Cortex of kidney (tissue), 1 donor: Measurements from ENCODE around the gene KRTAP19-3.
"Not testable (repeated sequence)": the region's sequence is repeated elsewhere in the genome, so short reads cannot be mapped to it uniquely, and the experiment has no call there.

Experiments used
- DNase-seq: peaks from one replicate; lab custom pipeline; 2025; lab: John Stamatoyannopoulos, UW

Gene KRTAP19-3

DNA sequence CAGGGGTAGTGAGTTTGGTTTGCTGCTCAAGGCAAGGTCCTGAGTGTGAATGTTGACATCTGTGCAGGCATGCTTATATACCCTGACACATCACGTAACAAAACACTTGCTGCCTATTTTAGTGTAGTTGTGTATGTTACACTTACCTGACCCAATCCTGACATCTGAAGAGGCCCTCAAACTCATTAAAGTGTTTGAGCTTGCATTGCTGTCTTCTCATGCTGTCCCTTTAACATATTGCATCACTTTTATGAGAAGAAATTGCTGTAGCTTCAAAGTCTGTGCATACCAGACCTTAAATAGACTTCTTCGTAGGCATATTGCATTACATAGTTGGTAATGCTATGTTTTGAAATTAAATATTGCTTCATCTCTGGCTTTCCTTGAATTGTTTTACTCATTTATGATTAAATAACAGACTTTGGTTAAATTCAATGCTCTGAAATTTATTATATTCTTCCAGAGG lies at the start of gene KRTAP19-3:
Gene KRTAP19-3, minus strand, starts transcription at position 51 of the 466 bp plus-strand sequence. CDS start 56 bp downstream, outside the sequence.
- DNase-seq = no peak

DNA sequence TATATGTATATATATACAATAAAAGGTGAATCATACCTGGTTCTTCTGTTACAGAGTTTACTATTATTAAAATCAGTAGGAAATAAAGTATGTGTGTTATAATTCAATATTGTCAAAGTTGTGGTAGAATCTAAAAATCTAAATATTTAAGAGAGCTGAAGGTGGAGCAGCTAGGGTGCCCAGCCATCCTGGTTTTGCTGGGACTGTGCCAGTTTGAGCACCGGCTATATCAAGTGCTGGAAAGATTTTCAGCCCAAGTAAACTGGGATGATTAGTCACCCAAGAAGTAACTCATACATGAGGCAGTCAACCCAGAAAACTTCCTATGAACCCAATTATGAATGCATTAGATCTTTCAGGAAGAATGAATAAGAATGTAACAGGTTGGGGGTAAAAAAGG lies 27.1 kb upstream of the KRTAP19-3 start:
- no peak for DNase-seq

DNA sequence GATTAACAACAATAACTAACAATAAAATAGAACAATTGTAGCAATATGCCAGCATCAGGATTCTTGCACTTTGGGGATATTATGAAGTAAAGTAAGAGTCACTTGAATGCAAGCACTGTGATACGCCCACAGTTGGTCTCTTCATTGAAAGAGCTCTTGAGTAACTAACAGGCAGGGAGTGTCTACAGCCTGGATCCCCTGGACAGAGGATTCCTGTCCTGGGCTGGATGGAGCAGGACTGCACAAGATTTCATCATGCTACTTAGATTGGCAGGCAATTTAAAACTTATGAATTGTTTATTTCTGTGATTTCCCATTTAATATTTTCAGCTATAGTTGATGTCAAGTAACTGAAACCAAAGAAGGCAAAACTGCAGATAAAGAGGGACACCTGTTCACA lies 23.9 kb upstream of the KRTAP19-3 start:
- no peak for DNase-seq

DNA sequence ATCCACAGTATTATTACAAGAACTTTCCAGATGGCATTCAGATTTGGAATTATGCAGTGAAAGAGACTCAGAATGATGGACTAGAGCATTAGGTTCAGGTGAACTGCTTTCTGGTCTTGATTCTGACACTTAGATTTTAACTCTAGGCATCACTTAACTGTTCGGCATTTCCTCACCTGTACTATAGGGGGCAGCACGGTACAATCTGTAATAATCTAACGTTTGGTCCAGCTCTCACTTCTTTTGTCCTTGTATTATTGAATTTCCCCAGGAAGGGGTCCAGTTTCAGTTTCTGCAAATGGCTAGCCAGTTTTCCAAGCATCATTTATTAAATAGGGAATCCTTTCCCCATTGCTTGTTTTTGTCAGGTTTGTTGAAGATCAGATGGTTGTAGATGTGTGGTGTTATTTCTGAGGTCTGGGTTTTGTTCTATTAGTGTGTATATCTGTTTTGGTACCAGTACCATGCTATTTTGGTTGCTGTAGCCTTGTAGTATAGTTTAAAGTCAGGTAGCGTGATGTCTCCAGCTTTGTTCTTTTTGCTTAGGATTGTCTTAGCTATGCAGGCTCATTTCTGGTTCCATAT lies 13.9 kb upstream of the KRTAP19-3 start:
- not testable (repeated sequence) for DNase-seq

DNA sequence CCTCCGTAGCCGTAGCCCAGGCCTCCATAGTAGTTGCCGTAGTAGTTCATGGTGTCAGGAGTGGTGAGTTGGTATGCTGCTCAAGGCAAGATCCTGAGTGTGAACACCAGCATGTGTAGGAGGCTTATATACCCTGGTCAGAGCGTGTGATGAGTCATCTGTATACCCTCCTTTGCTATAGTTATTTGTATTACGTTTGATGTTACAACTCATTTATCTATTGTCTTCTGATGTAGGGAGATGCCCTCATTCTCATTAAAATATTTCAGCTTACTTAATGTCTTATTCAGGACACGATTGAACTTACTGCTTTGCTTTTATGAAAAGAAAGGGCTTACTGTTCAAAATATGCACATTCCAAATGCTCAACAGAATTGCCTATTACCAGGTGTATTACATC lies 10.2 kb upstream of the KRTAP19-3 start, which contains the start of gene KRTAP19-5:
Gene KRTAP19-5, minus strand, starts transcription at position 101 of the 400 bp plus-strand sequence. Its CDS starts 51 bp downstream, at position 50.
- no peak for DNase-seq

DNA sequence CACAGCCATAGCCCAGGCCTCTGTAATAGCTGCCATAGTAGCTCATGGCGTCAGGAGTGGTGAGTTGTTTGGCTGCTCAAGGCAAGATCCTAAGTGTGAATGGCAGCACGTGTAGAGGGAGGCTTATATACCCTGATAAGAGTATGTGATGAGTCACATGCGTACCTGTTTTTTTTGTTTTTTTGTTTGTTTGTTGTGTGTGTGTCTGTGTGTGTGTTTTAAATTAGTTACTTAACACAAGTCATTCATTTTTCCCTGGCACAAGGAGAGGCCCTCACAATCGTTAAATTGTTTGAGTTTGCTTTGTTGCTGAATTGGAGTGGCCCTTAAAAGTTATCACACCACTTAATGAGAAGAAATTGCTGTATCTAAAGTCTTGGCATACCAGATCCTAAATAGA lies 5.3 kb upstream of the KRTAP19-3 start, which contains the start of gene KRTAP19-4:
Gene KRTAP19-4, minus strand, starts transcription at position 101 of the 400 bp plus-strand sequence. Its CDS starts 55 bp downstream, at position 46.
- no peak for DNase-seq

DNA sequence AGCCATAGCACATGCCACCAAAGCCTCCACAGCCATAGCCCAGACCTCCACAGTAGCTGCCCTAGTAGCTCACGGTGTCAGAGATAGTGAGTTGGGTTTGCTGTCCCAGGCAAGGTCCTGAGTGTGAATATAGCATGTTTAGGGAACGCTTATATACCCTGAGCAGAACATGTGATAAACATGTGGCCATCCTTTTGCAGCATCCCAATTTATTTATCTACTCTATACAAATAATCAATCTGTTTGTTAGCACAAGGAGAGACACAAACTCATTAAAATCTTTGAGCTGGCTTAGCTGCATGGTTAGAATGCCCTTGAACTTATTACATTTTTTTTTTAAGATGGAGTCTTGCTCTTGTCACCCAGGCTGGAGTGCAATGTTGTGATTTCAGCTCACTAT lies 4.5 kb downstream of the KRTAP19-3 start, which contains the start of gene KRTAP19-2:
Gene KRTAP19-2, minus strand, starts transcription at position 101 of the 400 bp plus-strand sequence. Its CDS starts 88 bp downstream, at position 13.
- no peak for DNase-seq

DNA sequence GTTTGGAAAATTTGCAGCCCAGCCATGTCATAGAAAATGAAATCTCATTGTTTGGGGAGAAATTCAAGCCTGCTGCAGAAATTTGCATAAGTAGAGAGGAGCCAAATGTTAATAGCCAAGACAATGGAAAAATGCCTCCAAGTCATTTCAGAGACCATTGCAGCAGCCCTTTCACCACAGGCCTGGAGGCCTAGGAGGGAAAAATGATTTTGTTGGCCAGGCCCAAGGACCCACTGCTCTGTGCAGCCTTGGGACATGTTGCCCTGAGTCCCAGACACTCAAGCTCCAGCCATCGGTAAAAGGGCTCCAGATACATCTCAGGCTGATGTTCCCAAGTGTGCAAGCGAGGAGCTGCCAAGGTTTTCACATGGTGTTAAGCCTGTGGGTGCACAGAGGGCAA lies 5.6 kb downstream of the KRTAP19-3 start:
- no peak for DNase-seq

DNA sequence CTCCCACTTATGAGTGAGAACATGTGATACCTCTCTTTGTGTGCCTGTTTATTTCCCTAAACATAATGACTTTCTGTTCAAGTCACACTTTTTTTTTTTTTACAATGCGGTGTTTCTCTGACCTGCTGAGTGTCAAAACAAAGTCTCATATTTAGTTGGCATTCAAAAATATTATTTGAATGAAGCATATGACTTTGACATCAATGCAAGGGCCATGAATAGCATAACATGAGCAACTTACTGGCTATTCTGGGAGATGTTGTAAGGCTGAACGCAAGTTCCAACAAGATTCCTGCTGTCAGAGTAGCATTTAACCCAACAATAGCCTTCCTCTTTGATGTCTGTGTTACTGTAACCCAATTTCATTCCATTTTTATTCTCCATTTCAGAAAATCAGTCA lies 9.7 kb downstream of the KRTAP19-3 start:
- no peak for DNase-seq

DNA sequence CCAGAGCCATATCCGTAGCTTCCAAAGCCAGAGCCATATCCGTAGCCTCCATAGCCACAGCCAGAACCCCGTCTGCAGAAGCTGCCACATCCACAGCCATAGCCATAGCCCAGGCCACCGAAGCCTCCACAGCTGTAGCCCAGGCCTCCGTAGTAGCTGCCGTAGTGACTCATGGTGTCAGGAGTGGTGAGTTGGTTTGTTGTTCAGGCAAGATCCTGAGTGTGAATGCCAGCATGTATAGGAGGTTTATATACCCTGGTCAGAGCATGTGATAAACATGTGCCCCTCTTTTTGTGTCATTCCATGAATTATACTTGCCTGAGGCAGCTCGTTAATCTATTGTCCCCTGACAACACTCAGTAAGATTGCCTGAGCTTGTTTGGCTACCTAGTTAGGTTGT lies 11.7 kb downstream of the KRTAP19-3 start, which contains the start of gene KRTAP19-1:
Gene KRTAP19-1, minus strand, starts transcription at position 223 of the 400 bp plus-strand sequence. Its CDS starts 50 bp downstream, at position 173.
- DNase-seq = no peak

DNA sequence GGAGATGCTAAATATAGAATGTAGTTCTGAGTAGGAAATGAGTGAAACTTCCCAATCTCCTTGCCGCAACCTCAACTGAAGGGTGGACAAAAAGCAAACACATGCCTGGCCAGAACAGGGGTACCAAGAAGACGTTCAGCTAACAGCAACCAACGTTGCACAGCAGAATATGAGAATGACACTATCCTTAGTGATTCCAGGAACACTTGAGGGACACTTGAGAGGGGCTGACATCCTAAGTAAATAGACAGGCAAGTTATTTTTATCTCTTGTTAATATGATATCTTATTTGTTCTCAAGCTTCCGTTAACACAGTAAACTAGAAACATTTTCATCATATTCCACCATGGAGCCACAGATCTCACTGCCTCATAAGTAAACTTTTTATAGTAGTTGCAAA lies 12.6 kb downstream of the KRTAP19-3 start:
- no peak for DNase-seq

DNA sequence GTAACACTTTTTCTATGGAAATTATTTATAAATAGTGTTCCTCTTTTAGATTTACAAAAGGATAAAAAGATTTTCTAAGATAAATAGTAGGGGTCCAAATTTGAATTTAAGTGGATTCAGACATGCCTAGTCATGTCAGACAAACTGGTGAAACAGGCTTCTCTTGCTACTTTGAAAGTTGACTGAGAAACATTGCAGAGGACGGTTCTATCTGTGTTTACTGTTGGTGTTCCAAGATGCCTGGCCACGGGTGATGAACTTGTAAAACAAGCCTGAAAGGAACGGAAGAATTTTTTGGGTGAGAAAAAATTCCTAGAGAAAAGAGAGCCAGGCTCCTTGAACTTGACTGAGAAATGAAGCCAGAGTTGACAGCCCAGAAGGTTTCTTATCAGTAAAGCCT lies 13.8 kb downstream of the KRTAP19-3 start:
- no peak for DNase-seq

DNA sequence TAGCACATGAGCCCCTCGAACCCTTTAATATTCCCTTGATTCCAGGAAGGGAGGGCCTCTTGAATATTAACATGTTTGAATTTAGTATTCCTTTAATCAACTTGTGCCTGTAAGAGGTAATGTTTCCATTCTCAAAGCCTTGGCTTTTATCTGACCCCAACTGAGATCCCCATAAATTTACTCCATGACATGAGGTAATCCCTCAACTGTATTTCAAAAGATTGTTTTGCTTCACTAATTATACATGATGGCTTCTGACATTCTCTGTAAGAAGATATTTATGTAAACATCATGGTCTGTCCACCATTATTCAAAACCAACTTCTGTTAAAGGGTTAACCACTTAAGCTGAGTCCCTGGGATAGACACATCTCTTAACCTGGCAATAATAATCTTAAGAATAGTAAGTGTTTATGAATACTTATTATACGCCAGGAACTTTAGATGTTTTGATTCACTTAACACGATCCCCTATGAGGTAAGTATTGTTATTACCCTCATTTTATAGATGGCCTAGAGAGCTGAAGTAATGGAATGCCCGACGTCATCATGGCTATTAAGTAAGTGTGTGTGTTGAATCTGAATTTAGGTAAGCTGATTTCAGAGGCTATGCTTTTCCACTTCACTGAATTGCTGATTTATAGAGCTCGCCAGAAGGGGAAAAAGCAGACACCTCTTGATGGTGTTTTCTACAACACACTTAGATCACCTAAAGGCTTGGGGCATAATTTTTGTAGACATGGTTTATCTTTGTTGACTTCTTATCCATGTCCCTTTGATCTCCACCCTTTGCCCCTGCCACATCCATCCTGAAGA lies 22.7 kb downstream of the KRTAP19-3 start:
- no peak for DNase-seq

DNA sequence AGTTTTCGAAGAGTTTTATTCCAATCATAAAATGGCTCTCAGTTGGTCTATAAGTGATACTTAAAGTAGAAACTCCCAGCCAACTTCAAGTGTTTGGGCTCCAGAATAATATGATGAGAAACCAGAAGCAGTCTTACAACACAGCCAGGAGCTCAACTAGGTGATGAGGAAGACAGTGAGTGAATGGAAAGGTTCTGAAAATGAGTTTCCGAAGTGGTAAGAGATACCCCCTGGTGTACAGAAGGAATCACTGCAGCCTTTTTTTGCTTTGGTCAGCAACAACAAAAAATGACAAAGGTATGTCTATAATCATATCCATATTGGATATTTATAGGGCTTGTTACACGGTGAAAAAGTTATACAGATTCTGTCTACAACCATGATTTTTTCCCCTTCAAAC lies 28.1 kb downstream of the KRTAP19-3 start:
- DNase-seq = no peak

DNA sequence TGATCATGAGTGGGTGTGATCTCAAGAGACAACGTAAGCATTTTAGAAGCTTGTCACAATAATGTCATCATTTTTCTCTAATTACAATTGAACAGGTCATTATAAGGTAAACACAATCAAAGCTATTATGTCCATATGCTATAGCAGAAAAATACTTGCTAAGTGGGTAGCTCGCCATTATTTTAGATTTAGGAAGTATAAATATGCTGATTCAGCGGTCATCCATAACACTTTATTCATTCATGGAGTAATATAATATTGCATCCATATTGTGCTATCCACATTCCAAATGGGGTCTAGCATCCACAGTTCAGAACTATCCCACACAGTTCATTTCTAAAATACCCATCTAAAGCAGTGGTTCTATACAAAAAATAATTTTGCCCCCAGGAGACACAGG lies 43.3 kb downstream of the KRTAP19-3 start:
- DNase-seq = no peak

DNA sequence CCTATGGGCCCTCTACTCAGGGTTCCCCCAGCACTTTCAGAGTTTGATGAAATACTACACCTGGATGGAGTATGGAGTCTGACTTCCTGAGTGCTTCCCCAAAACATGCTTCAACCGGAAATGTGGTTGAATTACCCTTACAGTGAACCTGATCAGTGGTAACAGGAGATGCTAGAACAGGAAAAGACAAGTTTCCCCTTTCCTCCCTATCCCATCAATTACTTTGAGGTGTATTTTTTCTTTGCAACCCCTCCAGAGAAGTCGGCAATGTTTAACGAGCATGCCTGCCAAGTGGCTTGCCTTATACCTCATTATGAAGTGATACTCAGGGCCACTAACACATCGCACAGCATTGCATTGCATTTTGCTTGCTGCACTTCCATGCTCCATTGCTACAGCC lies 44.8 kb downstream of the KRTAP19-3 start:
- DNase-seq = no peak

DNA sequence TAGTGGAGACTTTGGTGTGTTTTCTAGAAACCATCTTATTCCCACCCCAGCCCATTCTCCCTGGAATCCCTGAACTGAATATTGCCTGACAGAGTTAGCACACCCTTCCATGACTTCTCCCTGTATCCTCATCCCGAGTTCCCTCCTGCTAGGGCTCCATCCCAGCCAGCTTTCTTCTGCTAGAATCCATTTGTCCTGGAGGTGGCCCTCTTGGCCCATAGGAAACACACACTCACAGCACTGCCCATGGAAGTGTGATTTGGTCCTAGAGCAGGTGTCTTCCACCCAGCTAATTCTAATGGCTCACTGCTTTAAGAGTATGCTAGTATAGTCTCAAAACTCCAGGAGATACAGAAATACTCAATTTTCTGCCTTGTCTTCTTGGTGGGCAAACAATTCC lies 47.6 kb downstream of the KRTAP19-3 start:
- DNase-seq = no peak

DNA sequence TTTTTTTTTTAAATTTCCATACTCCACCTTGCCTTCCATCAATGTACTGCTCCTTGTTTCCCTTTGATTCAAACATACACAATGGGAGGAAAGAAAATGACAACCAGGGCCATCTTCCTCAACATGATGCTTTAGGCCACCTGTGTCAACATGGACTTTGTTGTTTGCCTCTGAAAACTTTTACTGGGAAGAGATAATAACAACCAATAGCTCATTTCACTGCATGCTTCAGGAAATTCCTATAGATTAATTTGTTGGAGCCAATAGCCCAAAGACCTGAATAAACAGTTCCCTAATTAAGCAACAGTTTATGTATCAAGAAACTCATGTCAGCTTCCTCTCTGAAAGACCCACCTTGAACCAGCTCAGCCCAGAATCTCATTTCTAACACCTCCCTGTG lies 48.6 kb downstream of the KRTAP19-3 start:
- DNase-seq = no peak
